HepG2 (cell line): Measurements from ENCODE around the gene C2orf76. TPM values are rescaled to one million over a fixed set of nuclear protein-coding genes. Genes with fewer than 3 reads are reported as not detected.
"Not testable (repeated sequence)": the region's sequence is repeated elsewhere in the genome, so short reads cannot be mapped to it uniquely, and the experiment has no call there.

Experiments
- HOXA7 ChIP-seq: sonication (generic); formaldehyde crosslinking; IDR thresholded peaks from 2 replicates; pipeline ENCODE4 v1.8.1; 2022; ENCODE audit warnings: mild to moderate bottlenecking, missing genetic modification reagents, moderate library complexity
- SOX13 ChIP-seq, 3 experiments: fragments of 450-650 bp in 1 of 3; sonication (generic) in 1 of 3; formaldehyde crosslinking in 1 of 3; IDR thresholded peaks in 2 of 3; conservative IDR thresholded peaks in 1 of 3; 2 replicates each; pipeline versions ENCODE4 v1.5.0 to v1.6.1; 2016 to 2020; ENCODE audit warnings: antibody characterized with exemption in 1 of 3, mild to moderate bottlenecking in 1 of 3, missing compliant biosample characterization in 1 of 3, missing genetic modification reagents in 1 of 3, moderate library complexity in 1 of 3
- SOX5 ChIP-seq: IDR thresholded peaks from 2 replicates; pipeline ENCODE4 v1.6.1; 2016; ENCODE audit warnings: borderline replicate concordance
- SOX6 ChIP-seq, 2 experiments: fragments of 450-650 bp in 1 of 2; sonication (generic) in 1 of 2; formaldehyde crosslinking in 1 of 2; IDR thresholded peaks; 2 replicates each; pipeline versions ENCODE4 v1.4.0 to v1.6.1; 2017 to 2020; ENCODE audit warnings: antibody characterized with exemption in 1 of 2, mild to moderate bottlenecking in 1 of 2, missing genetic modification reagents in 1 of 2
- polyA plus RNA-seq, 8 experiments: library from polyadenylated mRNA; depleted of rRNA in 3 of 8; stranded (reverse) in 7 of 8; unstranded in 1 of 8; fragments of >200 nt; fragmentation: Illumina TruSeq in 4 of 8; extraction: Trizol in 4 of 8; gene quantifications; 2 replicates each; pipeline versions ENCODE4 v1.2.1 to v1.2.3, GENCODE V29; 2011 to 2016; ENCODE audit warnings: low read depth in 4 of 8, missing spikeins in 1 of 8, mixed read lengths in 1 of 8; ENCODE audit not compliant: insufficient read depth in 1 of 8
- total RNA-seq, 5 experiments: library from RNA; depleted of rRNA; stranded (reverse); fragments of >200 nt; fragmentation: Illumina TruSeq; extraction: Trizol; gene quantifications; 2 replicates each; pipeline ENCODE4 v1.2.3, GENCODE V29; 2016; ENCODE audit warnings: low read depth in 1 of 5
- TF ChIP-seq, protein P1 (sequence below): sonication (generic); formaldehyde crosslinking; conservative IDR thresholded peaks from 2 replicates; pipeline ENCODE4 v1.4.0; 2020; ENCODE audit warnings: mild to moderate bottlenecking, missing genetic modification reagents, moderate library complexity

Gene C2orf76
- total and polyA plus RNA-seq, 2 of the 13 experiments (the other 11 are each of a cell fraction or from before 2014, with no cell fraction given), result 7.7 to 8.5 TPM

DNA sequence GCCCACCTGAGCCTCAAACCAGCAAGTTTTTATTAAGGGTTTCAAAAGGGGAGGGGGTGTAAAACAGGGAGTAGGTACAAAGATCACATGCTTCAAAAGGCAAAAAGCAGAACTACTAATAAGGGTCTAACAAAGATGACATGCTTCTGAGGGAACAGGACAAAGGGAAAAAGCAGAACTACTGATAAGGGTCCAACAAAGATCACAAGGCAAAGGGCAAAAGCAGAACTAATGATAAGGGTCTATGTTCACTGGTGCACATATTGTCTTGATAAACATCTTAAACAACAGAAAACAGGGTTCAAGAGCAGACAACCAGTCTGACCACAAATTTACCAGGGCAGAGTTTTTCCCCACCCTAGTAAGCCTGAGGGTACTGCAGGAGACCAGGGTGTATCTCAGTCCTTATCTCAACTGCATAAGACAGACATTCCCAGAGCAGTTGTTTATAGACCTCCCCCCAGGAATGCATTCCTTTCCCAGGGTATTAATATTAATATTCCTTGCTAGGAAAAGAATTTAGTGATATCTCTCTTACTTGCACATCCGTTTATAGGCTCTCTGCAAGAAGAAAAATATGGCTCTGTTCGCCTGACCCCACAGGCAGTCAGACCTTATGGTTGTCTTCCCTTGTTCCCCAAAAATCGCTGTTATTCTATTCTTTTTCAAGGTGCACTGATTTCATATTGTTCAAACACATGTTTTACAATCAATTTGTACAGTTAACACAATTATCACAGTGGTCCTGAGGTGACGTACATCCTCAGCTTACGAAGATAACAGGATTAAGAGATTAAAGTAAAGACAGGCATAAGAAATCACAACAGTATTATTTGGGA lies 7.5 kb upstream of the C2orf76 start (continued):
- TF ChIP-seq HOXA7 (CRISPR knock-in tag) (0 out of 2 replicates have a peak, but pooled peaks have one; percentile 22), SOX5 (CRISPR knock-in tag) (peak; percentile 80), SOX6 (CRISPR knock-in tag; IDR thresholded peaks at IDR 0.05) (peak; percentile 85), SOX13 (CRISPR knock-in tag; conservative IDR thresholded peaks at IDR 0.05 in 1 of 2, IDR thresholded peaks at IDR 0.05 in 1 of 2) (peak in 1 of 2 experiments; percentile 84; a peak in 2 of 4 replicates)
- TF ChIP-seq SOX6, SOX13 (IDR thresholded peaks at IDR 0.05): not testable (repeated sequence)
- TF ChIP-seq, protein P1, sequence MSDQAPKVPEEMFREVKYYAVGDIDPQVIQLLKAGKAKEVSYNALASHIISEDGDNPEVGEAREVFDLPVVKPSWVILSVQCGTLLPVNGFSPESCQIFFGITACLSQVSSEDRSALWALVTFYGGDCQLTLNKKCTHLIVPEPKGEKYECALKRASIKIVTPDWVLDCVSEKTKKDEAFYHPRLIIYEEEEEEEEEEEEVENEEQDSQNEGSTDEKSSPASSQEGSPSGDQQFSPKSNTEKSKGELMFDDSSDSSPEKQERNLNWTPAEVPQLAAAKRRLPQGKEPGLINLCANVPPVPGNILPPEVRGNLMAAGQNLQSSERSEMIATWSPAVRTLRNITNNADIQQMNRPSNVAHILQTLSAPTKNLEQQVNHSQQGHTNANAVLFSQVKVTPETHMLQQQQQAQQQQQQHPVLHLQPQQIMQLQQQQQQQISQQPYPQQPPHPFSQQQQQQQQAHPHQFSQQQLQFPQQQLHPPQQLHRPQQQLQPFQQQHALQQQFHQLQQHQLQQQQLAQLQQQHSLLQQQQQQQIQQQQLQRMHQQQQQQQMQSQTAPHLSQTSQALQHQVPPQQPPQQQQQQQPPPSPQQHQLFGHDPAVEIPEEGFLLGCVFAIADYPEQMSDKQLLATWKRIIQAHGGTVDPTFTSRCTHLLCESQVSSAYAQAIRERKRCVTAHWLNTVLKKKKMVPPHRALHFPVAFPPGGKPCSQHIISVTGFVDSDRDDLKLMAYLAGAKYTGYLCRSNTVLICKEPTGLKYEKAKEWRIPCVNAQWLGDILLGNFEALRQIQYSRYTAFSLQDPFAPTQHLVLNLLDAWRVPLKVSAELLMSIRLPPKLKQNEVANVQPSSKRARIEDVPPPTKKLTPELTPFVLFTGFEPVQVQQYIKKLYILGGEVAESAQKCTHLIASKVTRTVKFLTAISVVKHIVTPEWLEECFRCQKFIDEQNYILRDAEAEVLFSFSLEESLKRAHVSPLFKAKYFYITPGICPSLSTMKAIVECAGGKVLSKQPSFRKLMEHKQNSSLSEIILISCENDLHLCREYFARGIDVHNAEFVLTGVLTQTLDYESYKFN, result peak; percentile 54
